Measurements from ENCODE around the gene FCHSD1.

The FCHSD1 gene

DNA sequence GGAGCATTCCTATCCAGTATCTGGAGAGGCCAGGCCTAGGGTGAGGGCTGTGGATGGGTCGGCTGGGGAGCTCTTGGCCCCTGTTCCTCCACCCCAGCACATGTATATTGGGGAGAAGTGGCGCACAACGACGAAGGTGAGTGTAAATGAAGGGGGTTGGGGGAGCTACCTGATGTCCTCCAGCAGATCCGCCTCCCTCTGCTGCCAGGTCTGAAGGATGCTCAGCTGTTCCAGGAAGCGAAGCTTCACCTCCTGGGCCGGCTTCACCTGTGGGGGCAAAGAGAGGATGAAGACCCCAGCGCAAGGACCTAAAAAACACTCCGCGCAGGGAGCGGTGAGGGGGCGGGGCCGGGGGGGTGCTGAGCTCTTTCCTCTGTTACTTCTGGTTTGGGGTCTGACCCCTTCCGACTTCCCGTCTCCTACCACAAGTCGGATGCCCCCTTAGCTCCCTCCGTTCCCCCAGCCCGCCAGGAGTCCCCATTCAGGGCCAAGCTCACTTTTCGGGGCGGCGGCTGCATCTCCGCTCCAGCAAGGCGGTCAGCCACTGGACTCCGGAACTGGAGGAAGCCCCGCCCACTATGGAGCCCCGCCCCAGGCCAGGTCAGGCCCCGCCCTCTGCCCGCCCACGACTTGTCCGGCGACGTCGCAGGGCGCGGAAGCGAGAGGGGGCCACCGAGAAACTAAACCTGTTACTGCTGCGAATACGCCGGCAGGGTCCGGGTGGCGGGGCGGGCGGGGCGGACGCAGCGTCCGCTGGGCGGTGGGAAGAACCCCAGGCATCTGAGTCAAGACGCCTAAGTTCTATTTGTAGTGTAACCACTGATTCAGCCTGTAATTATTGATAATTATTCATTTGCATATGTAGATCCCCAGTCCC, at the start of gene FCHSD1:
Gene FCHSD1 (minus strand): TSS at position 568 of the 877 bp plus-strand sequence. CDS start 50 bp downstream, at position 518.
- FAIRE-seq = no peak

DNA sequence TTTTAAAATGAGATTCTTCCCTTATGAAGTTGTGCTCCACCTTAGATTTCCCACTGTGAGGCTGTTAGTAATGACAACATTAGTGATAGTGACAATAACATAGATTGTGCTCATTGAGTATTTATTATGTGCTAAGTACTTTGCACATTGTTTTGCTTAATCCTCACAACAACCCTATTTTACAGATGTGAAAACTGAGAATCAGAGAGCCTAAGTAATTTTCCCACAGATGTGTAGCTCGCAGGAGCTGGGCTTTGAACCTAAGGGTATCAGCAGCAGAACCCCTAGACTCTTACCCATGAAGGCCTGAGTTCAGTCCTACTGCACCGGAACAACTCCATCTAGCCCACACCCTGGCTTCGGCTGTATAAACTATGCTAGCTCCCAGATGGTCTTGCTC, 46.4 kb upstream of the FCHSD1 start:
- FAIRE-seq = no peak

DNA sequence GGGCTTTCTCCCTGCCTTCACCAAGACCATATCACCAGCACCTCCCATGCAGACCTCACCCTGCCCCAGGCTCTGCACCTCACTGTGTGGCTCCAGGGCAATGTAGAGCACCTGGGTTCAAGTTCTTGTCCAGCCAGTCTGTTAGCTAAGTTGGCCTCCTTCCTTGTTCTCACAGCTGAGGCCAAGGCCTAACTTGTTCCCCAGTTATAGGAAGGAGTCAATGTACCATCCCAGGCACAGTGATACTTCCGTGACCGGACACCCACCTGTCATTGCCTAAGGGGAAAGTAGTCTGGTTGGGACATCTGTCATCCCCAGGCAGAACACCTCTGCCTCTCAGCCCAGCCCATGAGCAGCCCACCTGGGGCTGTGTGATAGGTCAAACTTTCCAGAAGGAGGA, 45.2 kb upstream of the FCHSD1 start:
- no peak for FAIRE-seq

DNA sequence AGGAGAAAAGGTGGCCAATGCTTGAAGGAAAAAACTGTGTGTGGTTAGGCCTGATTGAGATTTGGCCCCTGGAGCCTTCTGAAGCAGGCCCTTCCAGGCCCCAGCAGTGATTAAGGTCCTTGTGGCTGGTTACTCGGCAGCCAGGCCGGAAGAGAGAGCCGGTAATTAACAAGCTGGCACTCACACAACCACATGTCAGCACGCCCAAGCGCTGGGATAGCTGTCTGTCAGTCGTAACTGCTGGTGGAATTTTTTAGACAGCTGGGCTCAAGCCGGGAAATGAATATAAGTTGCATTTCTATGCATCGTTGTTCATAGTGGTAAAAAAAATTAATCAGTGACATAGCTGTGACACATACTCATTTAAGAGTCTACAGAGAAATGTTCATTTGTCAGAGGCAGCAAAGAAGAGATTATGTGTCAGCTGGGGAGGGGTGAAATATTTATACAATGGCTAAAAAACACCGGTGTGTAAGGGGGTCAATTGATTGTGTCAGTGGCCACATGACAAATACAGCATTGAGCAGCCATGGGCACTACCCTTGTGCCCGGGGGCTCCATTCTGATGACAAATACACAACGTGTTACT, 44.5 kb upstream of the FCHSD1 start:
- FAIRE-seq = no peak

DNA sequence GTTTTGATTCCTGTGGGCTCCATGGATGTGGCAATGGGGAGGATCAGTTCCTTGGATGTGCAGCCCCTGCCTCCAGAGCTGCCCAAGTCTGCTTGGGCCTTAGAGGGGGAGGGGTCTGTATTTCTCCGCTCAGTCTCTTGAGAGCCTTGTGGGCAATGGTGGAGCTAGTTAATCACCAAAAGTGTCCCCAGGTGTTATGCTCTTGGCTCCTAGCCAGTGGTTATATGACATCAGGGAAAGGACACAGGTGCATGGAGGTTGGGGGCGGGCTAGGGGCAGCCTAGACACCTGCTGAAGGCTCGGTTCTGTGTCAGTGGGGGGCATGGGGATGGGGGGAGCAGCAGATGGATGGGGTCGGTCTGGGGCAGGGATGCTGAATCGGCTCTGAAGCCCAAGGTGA, 43.3 kb upstream of the FCHSD1 start:
- FAIRE-seq = no peak

DNA sequence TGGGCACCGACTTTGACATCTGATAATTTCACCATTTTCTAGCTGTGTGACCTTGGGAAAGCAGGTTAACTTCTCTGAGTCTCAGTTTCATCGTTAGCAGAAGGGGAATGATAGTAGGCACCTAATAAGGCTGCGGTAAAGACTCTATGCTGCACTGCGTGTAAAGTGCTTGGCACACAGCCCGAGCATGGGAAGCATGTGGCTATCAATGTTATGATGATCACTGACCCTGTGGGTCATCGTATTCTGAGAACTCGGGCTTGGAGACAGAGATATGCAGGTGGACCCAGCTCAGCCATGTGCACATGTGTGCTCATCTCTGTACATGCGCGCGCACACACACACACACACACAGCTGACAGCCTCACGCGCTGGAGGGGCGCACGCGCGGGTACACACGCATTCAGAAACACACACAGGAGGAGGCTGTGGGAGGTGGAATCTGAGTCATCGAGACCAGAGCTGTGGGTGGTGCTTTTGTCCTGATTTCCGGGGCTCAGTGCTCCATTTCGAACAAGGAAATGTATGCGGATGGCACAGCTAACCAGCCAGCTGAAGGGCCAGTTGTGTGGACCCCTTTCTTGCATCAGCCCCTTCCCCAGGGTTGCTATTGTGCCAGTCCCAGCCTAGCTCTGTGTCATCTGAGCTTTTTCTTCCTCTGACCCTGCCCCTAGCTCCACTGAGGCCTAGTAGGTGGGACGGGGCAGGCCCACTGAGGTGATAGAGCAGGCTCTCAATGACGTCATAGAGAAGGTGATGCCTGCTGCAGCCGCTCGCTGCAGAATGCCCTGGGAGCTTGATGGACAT, 41.9 kb upstream of the FCHSD1 start:
- no peak for FAIRE-seq

DNA sequence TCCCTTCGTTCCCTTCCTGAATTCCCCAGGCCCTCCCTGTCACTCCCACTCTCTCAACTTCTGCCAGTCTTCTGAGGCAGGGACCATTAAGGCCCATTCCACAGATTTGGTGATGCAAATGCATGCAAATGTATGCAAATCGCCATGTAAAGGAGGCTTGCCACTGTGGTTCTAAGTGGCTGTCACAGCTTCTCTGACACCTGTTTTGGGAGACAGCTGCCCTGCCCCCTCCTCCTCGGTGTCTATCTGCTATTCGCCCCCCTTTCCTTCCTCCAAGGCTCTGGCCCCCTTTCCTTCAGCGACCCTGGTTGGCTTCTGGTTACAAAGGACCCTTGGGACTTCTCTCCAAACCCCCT, 41.3 kb upstream of the FCHSD1 start:
- FAIRE-seq = no peak

DNA sequence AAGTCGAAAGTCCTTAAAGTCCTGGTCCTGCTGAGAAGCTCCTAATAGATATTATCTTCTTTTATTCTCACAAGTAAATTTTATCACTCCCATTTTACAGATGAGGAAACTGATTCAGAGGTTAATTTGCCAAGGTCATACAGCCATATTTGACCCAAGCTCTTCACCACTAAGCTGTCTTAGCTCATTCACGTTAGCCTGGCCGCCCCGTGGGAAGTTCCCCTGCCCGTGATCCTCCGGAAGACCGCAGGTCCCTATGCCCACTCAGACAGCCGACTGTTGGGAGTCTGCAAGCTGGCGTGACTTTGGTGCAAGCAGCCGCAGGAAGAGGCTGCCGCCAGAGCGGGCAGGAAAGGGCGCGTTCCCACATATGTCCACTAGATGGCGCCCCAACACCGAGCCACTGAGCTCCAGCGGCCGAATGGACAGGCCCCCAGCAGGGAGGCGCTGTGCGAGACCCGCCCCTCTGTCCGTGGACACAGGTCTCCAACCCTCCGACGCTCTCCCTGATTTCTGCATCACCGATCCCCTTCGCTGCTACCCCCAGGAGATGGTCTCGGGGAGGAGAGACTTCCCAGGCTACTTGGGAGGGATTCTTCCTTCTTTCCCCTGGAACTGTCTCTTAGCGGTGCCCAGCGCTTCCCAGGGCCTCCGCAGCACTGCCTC, 40.8 kb upstream of the FCHSD1 start:
- no peak for FAIRE-seq

DNA sequence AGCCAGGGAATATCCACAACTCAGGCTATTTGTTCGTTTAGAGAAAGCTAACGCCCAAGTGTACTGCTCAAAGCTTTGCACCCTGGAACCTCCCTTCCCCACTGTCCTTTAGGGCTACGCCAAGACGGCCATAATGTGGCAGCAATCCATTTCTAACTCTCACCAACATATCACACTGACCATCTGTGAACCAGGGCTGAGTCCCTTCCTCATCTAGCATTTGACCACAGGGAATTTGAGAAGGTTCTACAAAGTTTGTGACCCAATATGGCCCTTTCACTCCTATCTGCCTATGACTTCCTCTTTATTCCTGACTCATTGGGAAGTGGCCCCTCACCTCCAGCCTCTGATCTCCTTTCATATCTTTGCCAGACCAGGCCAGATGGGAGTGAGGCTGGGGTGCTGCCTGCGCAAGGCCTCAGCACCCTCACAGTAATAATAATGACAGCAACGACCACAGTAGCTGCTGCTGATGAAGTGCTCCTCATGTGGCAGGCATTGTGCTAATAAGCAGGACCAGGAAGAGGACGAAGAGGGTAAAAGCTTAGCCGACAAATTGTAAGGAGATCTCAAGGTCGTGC, 40.2 kb upstream of the FCHSD1 start:
- no peak for FAIRE-seq

DNA sequence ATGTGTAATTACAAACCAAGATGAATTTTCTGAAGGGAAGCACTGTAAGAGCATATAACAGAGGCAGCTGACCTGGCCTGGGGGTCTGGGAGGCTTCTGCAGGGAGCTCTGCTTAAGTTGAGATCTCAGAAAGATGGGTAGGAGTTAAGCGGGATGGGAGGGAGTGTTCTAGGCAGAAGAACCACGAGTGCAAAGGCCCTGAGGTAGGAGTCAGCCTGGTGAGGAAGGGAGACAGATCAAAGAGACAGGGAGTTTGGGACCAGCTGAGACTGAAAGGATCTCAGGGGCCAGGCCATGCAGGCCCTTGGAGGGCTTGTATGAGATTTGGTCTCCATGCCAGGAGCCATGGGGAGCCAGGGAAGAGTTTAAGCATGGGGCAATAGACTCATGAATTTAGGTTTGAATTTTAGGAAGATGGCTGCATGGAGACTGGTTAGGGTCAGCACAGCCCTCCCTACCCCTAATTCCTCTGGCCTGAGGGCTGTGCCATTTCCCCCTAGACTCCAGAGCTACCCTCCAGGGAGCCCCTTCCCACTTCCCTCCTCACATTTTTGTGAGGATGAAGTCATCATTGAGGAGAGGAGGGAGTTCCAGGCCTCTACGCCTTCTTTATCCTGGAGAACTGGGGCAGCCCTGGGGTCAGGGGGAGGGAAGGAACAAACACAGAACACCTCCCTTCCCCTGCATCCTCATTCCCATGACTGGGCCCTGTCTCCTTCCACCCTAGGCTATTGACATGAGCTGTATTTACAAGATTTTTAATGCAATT, 35.6 kb upstream of the FCHSD1 start:
- no peak for FAIRE-seq

DNA sequence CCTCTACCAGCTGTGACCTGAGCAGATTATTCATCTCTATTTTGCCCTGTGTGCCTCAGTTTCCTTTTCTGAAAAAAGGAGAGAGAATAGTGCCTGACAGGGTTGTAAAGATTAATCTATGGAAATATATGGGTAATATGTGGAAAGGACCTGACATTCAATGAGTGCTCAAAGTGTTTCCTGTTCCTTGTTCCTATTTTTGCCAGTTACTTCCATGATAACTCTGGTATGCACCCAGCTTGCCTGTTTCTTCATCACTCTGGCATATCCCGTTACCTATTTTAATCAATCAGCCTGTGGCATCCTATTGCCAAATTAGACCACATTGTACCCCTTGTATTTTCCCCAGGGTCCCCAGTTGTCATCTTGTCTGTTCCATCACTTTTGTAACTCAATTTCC, 34.4 kb upstream of the FCHSD1 start:
- no peak for FAIRE-seq

DNA sequence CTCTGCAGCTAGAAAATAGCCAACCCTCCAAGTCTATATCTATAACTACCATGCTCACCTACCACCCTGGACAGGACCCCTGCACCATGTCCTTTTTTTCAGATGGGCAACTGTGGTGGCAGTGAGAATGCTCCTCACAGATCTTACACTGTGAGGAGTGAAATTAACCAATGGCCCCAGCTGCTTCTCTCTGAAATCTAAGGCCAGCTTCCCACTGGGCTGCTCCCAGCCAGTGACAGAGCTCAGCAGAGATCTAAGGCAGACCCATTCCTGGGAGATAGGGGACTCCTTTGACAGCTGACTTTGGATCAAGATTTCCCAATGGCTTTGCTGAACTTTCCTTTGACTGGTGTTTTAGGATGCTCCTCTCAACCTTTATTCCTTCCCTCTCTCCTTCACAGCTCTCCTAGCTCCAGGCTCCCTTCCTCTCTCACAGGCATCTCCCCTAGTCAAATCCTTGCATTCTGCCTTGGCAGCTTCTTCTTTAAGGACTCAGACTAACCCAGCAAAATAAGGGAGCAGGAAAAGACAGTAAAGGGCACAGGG, 32.5 kb upstream of the FCHSD1 start:
- FAIRE-seq = no peak

DNA sequence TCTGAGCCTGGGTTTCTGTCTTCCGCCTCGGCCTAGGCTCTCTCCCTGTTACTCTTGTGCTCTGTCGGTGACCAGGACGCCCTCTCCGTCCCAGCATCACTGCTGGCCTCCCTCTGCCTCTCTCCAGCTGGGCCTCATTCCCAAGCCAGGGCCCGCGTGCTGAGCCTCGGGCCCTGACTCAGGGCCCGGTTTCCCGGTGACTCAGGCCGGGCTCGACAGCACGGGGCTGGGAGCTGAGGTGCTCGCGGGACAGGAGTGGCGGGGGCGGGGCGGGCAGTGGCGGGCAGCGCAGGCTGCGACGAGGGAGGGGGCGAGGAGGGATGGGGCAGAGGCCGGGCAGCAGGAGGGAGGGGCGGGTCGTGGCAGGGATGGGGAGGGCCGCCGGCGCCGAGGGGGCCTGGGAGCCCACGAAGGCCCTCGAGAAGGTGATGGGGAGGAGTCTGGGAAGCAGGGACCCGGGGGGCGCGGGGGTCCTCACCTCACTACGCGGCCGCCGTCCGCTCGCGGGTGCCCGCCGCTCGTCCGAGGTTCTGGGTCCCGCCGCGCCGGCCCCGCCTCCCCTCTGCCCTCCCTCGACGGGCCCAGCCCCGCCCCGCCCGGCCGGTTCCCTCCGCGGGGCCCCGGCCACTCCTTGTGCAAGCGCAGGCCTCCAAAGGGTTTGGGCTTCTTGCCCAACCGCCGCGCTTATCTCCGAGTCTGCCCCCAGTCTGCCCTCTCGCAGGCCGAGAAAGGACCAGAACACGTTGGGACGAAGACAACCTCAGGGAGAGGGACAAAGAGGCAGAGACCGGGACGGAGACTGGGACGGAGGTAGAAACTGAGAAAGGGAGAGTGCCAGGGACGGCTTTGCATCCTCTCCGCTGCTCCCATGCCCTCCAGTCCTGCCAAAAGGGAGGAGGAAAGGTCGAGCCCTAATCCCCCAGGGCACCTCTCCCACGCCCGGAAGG, 30.8 kb upstream of the FCHSD1 start, which contains the start of gene ARAP3:
Gene ARAP3 (minus strand): TSS at position 536 of the 947 bp plus-strand sequence. CDS start 1,744 bp downstream, outside the sequence.
- FAIRE-seq = no peak

DNA sequence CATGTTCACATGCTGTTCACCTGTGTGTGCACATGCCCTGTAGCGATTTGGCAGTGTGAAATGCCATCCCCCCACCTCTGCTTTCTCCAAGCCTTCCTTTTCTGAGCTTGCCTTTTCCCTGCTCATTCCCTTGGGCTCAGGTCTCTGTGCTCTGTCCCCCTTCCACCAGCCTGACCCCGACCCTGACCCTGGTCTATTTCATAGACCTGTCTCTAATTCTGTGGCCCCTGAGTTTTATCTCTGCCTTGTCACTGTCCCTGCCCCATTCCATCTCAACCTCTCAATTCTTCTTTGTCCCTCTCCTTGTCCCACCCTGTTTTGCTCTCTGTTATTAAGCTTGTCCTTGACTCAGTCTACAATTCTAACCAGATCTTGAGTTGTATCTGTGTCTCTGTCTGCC, 30.1 kb upstream of the FCHSD1 start:
- FAIRE-seq = no peak

DNA sequence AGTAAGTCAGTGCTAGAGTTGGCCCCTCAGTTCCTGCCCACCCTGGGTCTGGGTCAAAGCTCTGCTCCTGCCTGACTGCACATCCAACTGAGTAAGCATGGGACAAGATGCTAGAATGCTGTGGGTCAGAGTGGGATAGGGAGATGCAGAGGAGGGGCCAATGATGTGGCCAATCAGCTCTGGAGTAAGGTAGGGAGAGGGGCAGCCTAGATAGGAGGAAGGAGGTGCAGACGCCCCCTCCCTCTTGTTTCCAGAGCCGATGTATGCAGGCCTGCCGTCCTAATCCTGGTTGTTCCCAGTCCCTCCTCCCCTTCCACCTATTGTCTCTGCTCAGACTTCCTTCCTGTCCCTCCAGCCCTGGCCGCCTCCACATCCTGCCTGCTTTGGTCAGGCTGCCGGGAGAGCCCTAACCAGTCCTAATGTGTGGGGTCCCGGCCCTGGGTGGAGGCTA, 29.6 kb upstream of the FCHSD1 start:
- no peak for FAIRE-seq

DNA sequence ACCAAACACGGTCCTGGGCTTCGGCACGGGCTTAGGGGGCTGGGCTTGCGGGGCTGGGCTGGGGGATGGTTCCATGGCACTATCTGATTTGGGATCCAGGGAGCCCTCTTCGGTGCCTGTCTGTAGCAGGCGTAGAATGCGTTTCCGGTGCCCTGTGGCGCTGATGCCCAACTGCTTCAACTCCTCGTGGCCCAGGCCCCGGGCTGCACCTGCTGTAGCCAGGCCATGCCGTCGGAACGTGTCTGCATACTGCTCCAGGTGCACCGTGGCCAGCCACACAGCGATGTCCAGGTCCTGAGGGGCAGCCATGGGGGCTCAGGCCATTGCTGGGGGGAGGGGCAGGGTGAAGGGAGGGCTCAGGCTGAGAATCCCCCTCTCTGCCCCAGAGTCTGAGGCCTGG, 29.0 kb upstream of the FCHSD1 start:
- no peak for FAIRE-seq

DNA sequence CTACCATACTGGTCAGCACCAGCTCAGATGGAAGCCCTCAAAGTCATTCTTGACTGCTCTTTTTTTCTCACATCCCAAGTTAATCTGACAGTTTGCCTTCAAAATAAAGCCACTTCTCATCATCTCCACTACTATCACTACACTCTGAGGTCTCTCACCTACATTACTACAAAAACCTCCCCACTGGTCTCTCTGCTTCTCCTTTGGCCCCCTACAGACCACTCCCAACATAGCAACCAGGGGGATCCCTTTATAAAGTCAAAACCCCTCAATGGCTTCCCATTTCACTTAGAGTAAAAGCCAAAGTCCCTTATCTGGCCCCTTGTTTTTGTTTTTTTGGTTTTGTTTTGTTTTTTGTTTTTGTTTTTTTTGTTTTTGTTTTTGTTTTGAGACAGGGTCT, 26.2 kb upstream of the FCHSD1 start:
- FAIRE-seq = no peak

DNA sequence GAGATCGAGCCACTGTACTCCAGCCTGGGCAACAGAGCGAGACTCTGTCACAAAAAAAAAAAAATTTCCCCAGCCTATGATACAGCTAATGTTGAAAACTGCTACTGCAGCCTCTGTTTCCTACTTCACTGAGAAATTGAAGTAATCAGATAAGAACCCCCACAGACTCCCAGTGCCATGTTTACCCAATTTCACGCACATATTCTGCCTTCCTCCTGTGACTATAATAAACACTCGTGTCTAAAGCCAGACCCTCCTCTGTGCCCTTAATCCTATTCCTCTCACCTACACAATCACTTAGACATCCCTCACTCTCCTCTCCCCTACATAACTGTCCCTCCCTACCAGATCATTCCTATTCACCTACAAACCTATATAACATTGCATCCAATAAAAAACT, 24.5 kb upstream of the FCHSD1 start:
- FAIRE-seq = no peak

DNA sequence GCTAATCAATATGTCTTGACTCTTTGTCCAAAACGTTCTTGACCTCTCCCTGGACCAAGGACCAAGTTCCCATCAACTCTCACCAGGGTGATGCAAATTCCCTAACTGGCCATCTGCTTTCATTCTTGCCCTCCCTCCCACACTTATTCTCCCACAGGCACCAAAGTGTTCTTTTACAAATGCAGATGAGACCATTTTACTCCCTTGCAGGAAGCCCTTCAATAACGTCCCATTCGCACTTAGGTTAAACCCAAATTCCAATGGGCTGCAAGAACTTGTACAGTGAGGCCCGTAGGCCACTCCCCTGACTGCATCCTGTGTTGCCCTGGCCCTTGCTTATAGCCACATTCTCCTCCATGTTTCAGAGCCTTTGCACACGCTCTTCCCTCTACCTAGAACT, 23.5 kb upstream of the FCHSD1 start:
- no peak for FAIRE-seq

Measured in colon (tissue), 2 donors.